SU-DHL-6 (cell line): ENCODE measurements around the gene KRT9.

Source experiments
- EZH2phosphoT487 ChIP-seq: fragments of 200-600 bp; sonication (generic), shearing (Covaris generic); conservative IDR thresholded peaks from 2 replicates; pipeline ENCODE4 v1.6.1; 2018; ENCODE audit warnings: mild to moderate bottlenecking, antibody characterized with exemption, low read length, moderate library complexity, mixed read lengths
- TF ChIP-seq, protein P1 (sequence below): fragments of 200-600 bp; sonication (generic); IDR thresholded peaks from one replicate; pipeline ENCODE4 v1.5.1; 2017; ENCODE audit warnings: antibody characterized with exemption, mild to moderate bottlenecking, low read length, moderate library complexity; ENCODE audit not compliant: insufficient read depth, poor library complexity, severe bottlenecking

DNA sequence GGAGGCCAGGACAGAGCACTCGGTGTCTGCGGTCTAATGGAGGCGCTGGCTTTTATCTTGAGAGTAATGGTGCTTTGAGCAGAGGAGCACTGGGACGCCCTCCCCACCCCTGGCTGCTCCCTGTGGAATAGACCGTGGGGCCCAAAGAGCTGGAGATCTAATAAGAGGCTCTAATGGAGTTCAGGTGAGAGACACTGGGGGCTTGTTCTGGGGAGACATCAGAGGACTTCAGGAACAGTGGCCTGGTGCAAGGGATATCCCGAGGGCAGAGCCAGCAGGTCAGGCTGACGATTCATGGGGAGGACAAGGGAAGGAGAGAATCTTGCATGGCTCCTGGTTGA is 34.3 kb downstream of the KRT9 start:
- TF ChIP-seq, protein P1, sequence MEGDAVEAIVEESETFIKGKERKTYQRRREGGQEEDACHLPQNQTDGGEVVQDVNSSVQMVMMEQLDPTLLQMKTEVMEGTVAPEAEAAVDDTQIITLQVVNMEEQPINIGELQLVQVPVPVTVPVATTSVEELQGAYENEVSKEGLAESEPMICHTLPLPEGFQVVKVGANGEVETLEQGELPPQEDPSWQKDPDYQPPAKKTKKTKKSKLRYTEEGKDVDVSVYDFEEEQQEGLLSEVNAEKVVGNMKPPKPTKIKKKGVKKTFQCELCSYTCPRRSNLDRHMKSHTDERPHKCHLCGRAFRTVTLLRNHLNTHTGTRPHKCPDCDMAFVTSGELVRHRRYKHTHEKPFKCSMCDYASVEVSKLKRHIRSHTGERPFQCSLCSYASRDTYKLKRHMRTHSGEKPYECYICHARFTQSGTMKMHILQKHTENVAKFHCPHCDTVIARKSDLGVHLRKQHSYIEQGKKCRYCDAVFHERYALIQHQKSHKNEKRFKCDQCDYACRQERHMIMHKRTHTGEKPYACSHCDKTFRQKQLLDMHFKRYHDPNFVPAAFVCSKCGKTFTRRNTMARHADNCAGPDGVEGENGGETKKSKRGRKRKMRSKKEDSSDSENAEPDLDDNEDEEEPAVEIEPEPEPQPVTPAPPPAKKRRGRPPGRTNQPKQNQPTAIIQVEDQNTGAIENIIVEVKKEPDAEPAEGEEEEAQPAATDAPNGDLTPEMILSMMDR = no peak
- no peak for TF ChIP-seq EZH2phosphoT487
